ENCODE results near the gene DDAH1. TPM values are rescaled to one million over a fixed set of nuclear protein-coding genes. Genes with fewer than 3 reads are reported as not detected.

Gene DDAH1
- total RNA-seq, 1 experiment from 2014 or later: 19.0 TPM

GRCh38 chr1:85303440-85304162 lies 161.4 kb downstream of the DDAH1 start:
- no peak for DNase-seq (ENCODE audit: low spot score)

GRCh38 chr1:85300140-85300539 lies 164.8 kb downstream of the DDAH1 start:
- no peak for DNase-seq (ENCODE audit: low spot score)

GRCh38 chr1:85297855-85298629 lies 166.9 kb downstream of the DDAH1 start:
- DNase-seq (ENCODE audit: low spot score): peak; percentile 91

GRCh38 chr1:85297538-85297854 lies 167.5 kb downstream of the DDAH1 start:
- no peak for DNase-seq (ENCODE audit: low spot score)

GRCh38 chr1:85296980-85297379 lies 168.0 kb downstream of the DDAH1 start:
- DNase-seq (ENCODE audit: low spot score): no peak

DNA sequence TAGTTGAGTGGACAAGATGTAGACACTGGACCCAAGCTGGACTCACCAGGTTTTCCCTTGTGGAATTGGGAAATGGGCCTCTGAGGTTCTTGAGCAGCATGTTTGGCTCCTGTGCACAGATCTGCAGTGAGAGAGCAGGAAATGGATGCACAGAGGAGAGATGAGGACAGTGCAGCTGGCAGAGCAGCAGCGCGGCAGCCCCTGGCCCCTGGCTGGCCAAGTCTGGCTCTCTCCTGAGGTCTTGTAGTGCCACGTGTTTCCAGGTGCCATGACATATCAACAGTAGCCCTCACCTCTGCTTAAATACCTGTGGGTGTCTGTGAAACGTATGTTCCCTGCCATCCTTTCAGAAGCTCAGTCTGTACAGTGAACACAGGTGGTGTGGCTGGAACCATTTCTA lies 169.3 kb downstream of the DDAH1 start:
- no peak for DNase-seq (ENCODE audit: low spot score)

DNA sequence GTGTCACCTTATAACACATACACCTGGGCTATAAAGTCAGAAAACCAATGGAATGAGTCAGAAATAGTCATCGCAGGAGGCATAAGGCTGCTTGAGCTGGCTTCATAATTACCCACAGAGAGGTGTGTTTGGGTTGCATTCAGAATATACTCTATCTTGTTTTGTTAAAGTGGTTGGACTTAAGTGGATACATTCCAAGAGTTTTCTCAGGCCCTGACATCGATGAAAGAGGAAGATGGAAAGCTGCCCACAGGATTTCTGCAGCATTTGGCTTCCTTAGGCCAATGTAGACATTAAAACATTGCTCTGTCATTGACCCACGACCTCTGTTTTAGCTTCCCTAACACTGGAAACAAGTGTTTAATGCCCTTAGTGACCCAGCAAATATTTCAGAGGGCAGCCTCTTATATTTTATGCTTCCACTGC lies 169.9 kb downstream of the DDAH1 start:
- DNase-seq (ENCODE audit: low spot score): peak; percentile 59

GRCh38 chr1:85290826-85291225 lies 174.1 kb downstream of the DDAH1 start:
- no peak for DNase-seq (ENCODE audit: low spot score)

DNA sequence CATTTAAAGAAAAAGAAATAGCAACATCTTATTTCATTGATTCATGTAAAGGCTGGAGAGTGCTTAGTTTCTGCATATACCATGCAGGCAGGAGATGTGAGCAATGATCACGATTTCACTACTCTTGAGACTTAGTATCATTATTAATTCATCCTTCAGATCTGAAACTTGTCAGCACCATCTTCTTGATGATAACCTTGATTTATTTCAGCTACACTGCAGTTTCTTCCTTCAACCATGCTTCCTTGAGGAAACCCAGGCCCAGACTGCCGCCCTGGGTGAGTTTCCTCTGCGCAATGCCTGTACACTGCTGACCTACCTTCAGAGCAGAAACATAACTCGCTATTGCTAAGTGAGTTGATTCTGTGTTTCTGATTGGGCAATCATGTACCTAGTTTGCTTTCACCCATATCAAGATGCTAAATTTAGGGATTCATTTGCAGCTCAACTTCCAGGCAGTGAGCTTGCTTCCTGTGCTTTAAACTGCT lies 175.1 kb downstream of the DDAH1 start:
- no peak for DNase-seq (ENCODE audit: low spot score)

- DNase-seq (ENCODE audit: low spot score): peak; percentile 85
These were observed 175.6 kb downstream of the DDAH1 start for GRCh38 chr1:85289207-85289847.

DNA sequence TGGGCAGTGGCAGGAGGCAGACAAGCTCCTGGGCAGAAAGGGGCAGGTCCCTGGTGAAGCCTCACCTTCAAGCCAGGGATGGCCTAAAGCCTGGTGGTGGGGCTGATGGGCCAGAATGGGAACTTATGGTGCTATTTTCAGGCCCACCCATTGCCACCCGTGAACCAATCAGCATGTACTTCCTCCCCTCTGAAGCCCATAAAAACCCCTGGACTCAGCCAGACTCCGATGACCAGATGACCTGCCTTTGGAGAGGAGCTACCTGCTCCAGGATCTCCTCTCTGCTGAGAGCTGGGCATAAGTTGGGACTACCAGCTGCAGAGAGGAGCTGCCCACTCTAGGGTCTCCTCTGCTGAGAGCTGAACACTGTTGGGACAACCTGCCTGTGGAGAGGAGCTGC lies 180.8 kb downstream of the DDAH1 start:
- no peak for DNase-seq (ENCODE audit: low spot score)

DNA sequence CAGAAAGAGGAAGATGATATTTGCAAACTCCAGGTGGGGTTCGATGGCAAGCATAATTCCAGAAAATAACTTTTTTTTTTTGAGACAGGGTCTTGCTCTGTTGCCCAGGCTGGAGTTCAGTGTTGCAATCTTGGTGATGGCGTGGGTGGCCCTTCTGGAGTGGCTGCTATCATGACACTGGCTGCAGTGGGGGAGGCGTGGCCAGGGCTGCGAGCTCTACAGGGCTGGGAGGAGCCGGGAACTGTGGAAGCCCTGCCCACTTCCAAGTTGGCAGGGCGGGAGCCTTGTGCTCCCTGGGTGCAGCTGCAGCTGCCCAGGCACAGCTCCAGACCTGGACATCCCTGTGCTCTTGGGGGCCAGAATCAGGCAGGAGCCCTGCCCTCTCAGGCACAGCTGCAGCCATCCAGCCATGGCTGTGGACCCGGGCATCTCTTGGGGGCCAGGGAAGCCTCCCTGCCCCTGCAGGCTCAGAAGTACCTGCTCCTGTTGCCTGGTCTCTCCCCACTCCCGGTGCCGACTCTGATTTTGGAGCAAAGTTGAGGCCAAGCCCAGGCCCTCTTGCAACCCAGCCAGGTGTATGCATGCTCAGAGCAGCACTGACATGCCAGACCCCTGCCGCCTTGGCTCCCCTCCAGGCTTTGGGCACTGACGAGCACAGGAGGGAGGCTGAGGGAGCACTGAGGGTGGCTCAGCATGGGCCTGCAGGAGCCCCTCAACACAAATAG lies 181.3 kb downstream of the DDAH1 start:
- no peak for DNase-seq (ENCODE audit: low spot score)

GRCh38 chr1:85282424-85282823 lies 182.5 kb downstream of the DDAH1 start:
- no peak for DNase-seq (ENCODE audit: low spot score)

DNA sequence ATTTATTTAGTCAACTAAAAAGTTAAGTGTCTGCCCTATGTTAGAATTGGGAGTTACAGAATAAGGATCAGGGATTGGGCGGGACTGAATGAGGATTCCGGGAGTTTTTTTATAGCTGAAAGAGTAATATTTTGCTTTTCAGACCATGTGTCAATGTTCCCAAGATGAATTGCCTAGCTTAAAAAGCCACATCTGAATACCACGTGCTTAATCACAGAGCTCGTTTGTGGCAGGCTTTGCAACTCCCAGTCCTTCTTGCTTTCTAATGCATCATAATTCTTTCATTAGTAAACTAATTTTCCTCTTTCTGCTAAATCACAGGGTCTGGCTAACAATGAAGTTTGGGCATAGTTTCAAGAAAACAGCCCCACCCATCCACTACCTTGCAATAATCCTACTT lies 184.3 kb downstream of the DDAH1 start:
- DNase-seq (ENCODE audit: low spot score): no peak

GRCh38 chr1:85279458-85280080 lies 185.4 kb downstream of the DDAH1 start:
- no peak for DNase-seq (ENCODE audit: low spot score)

DNA sequence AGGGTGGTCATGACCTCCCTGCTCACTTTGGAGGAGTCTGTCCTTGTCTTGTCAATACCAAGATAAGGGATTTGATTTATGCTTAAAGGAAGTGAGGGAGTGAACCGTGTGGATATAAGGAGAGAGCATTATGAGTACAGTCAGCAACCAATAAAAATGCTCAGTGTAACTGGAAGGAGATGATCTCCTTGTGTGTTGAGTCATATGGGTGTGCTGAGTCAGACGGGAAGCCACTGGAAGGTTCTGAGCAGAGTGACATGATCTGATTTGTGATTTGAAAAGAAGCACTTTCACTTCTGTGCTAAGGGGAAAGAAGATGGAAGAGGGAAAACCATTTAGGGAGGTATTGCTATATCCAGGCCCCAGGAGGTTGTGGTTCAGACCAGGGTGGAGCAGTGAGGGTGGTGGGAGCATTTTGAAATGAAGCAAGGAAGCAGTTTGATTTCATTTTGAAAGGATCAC lies 186.1 kb downstream of the DDAH1 start:
- peak; percentile 94 for DNase-seq (ENCODE audit: low spot score)

- no peak for DNase-seq (ENCODE audit: low spot score)
These were observed 187.2 kb downstream of the DDAH1 start for GRCh38 chr1:85277802-85278201.

- no peak for DNase-seq (ENCODE audit: low spot score)
These were observed 187.8 kb downstream of the DDAH1 start for GRCh38 chr1:85276978-85277639.

- DNase-seq (ENCODE audit: low spot score): peak; percentile 95
These were observed 188.6 kb downstream of the DDAH1 start, which contains the start of gene BCL10 for GRCh38 chr1:85276215-85276977. Gene BCL10, minus strand, starts transcription at chr1:85276632. Its CDS starts 280 bp downstream, at chr1:85276352.

DNA sequence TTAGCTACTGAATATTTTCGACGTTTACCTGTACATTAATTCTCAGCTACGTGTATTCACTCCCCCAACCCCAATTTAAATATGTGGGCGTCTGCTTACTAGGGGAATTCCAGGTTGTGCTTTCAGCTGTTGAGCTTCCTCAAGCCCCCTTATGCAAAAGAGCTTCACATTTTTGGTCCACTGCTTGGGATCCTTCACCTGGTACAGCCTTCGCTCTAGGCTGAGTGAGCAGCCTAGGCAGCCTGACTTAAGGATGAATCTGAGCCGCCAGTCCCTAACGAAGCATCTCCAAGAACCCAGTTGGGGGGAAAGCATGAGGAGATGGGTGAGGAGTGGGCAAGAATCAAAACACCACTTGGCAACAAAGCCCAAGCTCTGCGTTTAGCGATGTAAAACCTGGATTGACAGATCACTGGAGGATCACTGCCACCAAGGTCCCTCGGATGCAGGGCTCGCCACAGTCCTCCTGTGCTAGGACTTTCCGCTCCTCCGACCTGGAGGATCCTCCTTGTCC lies 189.2 kb downstream of the DDAH1 start:
- DNase-seq (ENCODE audit: low spot score): no peak
